GM12865 (cell line): Measurements from ENCODE around the gene CAPN13.

ENCODE experiments used
- DNase-seq: peaks from one replicate; pipeline ENCODE4 v3.0.0; 2010; ENCODE audit warnings: low read depth
- H3K4me3 ChIP-seq: 2 replicates; pipeline ENCODE4 v1.5.1; 2011; ENCODE audit warnings: mild to moderate bottlenecking, low read depth, low read length, control low read depth
- CTCF ChIP-seq: IDR thresholded peaks from 2 replicates; pipeline ENCODE4 v1.5.1; 2011; ENCODE audit warnings: low read length, control low read depth, low read depth, inconsistent platforms; ENCODE audit not compliant: insufficient read depth; ENCODE audit errors: missing control alignments

The CAPN13 gene

GRCh38 chr2:30789670-30790210, 17.5 kb downstream of the CAPN13 start:
- TF ChIP-seq CTCF, result no peak
- H3K4me3 ChIP-seq, result no peak overlapping the region
- DNase-seq, result no peak

- DNase-seq, result no peak
- H3K4me3 ChIP-seq, result no peak overlapping the region
- TF ChIP-seq CTCF, result no peak
Measured at GRCh38 chr2:30786923-30787685, 20.1 kb downstream of the CAPN13 start.

GRCh38 chr2:30784682-30785081, 22.6 kb downstream of the CAPN13 start:
- no peak overlapping the region for H3K4me3 ChIP-seq
- no peak for DNase-seq
- TF ChIP-seq CTCF, result no peak

- H3K4me3 ChIP-seq, result no peak overlapping the region
- TF ChIP-seq CTCF, result no peak
- DNase-seq, result no peak
Measured at GRCh38 chr2:30781961-30782533, 25.2 kb downstream of the CAPN13 start.

GRCh38 chr2:30781451-30781850, 25.8 kb downstream of the CAPN13 start:
- no peak for DNase-seq
- no peak for TF ChIP-seq CTCF
- H3K4me3 ChIP-seq, result no peak overlapping the region

GRCh38 chr2:30780776-30781330, 26.4 kb downstream of the CAPN13 start:
- DNase-seq, result no peak

More at GRCh38 chr2:30780776-30781330, 26.4 kb downstream of the CAPN13 start:
- H3K4me3 ChIP-seq, result no peak overlapping the region
- no peak for TF ChIP-seq CTCF
